Muscle layer of colon (tissue), 2 donors: ENCODE measurements around the gene CDHR2.
"Not testable (repeated sequence)": the region's sequence is repeated elsewhere in the genome, so short reads cannot be mapped to it uniquely, and the experiment has no call there.

ENCODE experiments used
- H3K27ac ChIP-seq: one replicate; pipeline ENCODE4 v1.7.0; 2013; ENCODE audit warnings: low read depth, mild to moderate bottlenecking, low read length, moderate library complexity
- H3K27me3 ChIP-seq, 2 donors: one replicate each; pipeline ENCODE4 v1.7.0; 2013; ENCODE audit warnings: low read length in 2 of 2, mild to moderate bottlenecking in 2 of 2; ENCODE audit not compliant: insufficient read depth in 2 of 2, control insufficient read depth in 1 of 2
- H3K36me3 ChIP-seq: one replicate; pipeline ENCODE4 v1.7.0; 2013; ENCODE audit warnings: mild to moderate bottlenecking, low read length; ENCODE audit not compliant: insufficient read depth
- H3K4me1 ChIP-seq: one replicate; pipeline ENCODE4 v1.7.0; 2013; ENCODE audit warnings: mild to moderate bottlenecking, low read length; ENCODE audit not compliant: insufficient read depth
- H3K4me3 ChIP-seq, 2 donors: one replicate each; pipeline ENCODE4 v1.7.0; 2013; ENCODE audit warnings: low read length in 2 of 2, low read depth in 1 of 2, mild to moderate bottlenecking in 1 of 2, moderate library complexity in 1 of 2
- H3K9ac ChIP-seq: one replicate; pipeline ENCODE4 v1.7.0; 2013; ENCODE audit warnings: low read length
- H3K9me3 ChIP-seq: one replicate; pipeline ENCODE4 v1.7.0; 2013; ENCODE audit warnings: mild to moderate bottlenecking, low read length
- donor health status: abdominal sarcoma.
- donor health status: Adenocarcinoma of cecum.

Gene CDHR2

GRCh38 chr5:176578391-176578808, 29.3 kb downstream of the CDHR2 start:
- no peaks in the 10 kb centered on the region for H3K27me3 ChIP-seq
- no peaks in the 10 kb centered on the region for H3K36me3 ChIP-seq
- no peak overlapping the region for H3K9ac ChIP-seq
- H3K4me1 ChIP-seq: no peaks in the 10 kb centered on the region
- no peak overlapping the region for H3K4me3 ChIP-seq
- no peaks in the 10 kb centered on the region for H3K9me3 ChIP-seq
- H3K27ac ChIP-seq: no peak overlapping the region

GRCh38 chr5:176579323-176579722, 30.2 kb downstream of the CDHR2 start:
- Histone ChIP-seq H3K9me3 (no peaks in the 10 kb centered on the region), H3K27ac (no peak overlapping the region), H3K4me3 (no peak overlapping the region), H3K4me1 (no peaks in the 10 kb centered on the region), H3K36me3 (no peaks in the 10 kb centered on the region), H3K9ac (no peak overlapping the region), H3K27me3 (no peaks in the 10 kb centered on the region)

- no peaks in the 10 kb centered on the region for H3K4me1 ChIP-seq
- H3K27me3 ChIP-seq: no peaks in the 10 kb centered on the region
- no peak overlapping the region for H3K9ac ChIP-seq
- H3K36me3 ChIP-seq: no peaks in the 10 kb centered on the region
- no peaks in the 10 kb centered on the region for H3K9me3 ChIP-seq
- no peak overlapping the region for H3K4me3 ChIP-seq
- H3K27ac ChIP-seq: no peak overlapping the region
These were observed 32.2 kb downstream of the CDHR2 start for GRCh38 chr5:176581361-176581760.

GRCh38 chr5:176583076-176583475, 33.9 kb downstream of the CDHR2 start:
- H3K9me3 ChIP-seq: no peaks in the 10 kb centered on the region
- no peak overlapping the region for H3K4me3 ChIP-seq
- H3K4me1 ChIP-seq: no peaks in the 10 kb centered on the region
- no peaks in the 10 kb centered on the region for H3K36me3 ChIP-seq
- H3K27me3 ChIP-seq: no peaks in the 10 kb centered on the region
- H3K27ac ChIP-seq: no peak overlapping the region
- no peak overlapping the region for H3K9ac ChIP-seq

- Histone ChIP-seq H3K27ac (no peak overlapping the region), H3K9me3 (no peaks in the 10 kb centered on the region), H3K9ac (no peak overlapping the region), H3K27me3 (no peaks in the 10 kb centered on the region), H3K4me1 (no peaks in the 10 kb centered on the region), H3K4me3 (no peak overlapping the region), H3K36me3 (no peaks in the 10 kb centered on the region)
These were observed 38.3 kb downstream of the CDHR2 start for GRCh38 chr5:176587398-176587797.

GRCh38 chr5:176588297-176588696, 39.2 kb downstream of the CDHR2 start:
- H3K36me3 ChIP-seq: no peaks in the 10 kb centered on the region
- no peaks in the 10 kb centered on the region for H3K4me1 ChIP-seq
- no peak overlapping the region for H3K27ac ChIP-seq
- H3K9me3 ChIP-seq: no peaks in the 10 kb centered on the region
- no peak overlapping the region for H3K4me3 ChIP-seq
- H3K9ac ChIP-seq: no peak overlapping the region
- H3K27me3 ChIP-seq: peaks cover 0 to under 1% of the 10 kb centered on the region in 2 donors

GRCh38 chr5:176589039-176589769, 40.1 kb downstream of the CDHR2 start:
- Histone ChIP-seq H3K9ac (no peak overlapping the region), H3K9me3 (no peaks in the 10 kb centered on the region), H3K4me1 (no peaks in the 10 kb centered on the region), H3K27ac (no peak overlapping the region), H3K27me3 (peaks cover 0 to 8% of the 10 kb centered on the region in 2 donors), H3K36me3 (no peaks in the 10 kb centered on the region), H3K4me3 (no peak overlapping the region)

- no peaks in the 10 kb centered on the region for H3K4me1 ChIP-seq
- H3K4me3 ChIP-seq: no peak overlapping the region
- no peak overlapping the region for H3K9ac ChIP-seq
- H3K27me3 ChIP-seq: peaks cover 0 to 12% of the 10 kb centered on the region in 2 donors
- no peak overlapping the region for H3K27ac ChIP-seq
- no peaks in the 10 kb centered on the region for H3K9me3 ChIP-seq
- no peaks in the 10 kb centered on the region for H3K36me3 ChIP-seq
These were observed 41.0 kb downstream of the CDHR2 start for GRCh38 chr5:176590035-176590717.

GRCh38 chr5:176591667-176592066, 42.5 kb downstream of the CDHR2 start:
- peaks cover 0 to 24% of the 10 kb centered on the region in 2 donors for H3K27me3 ChIP-seq
- H3K9me3 ChIP-seq, H3K4me1 ChIP-seq, H3K4me3 ChIP-seq, H3K9ac ChIP-seq, H3K36me3 ChIP-seq, H3K27ac ChIP-seq: not testable (repeated sequence)

- Histone ChIP-seq H3K4me1 (peaks cover 4% of the 10 kb centered on the region), H3K27ac (no peak overlapping the region), H3K9me3 (no peaks in the 10 kb centered on the region), H3K36me3 (no peaks in the 10 kb centered on the region), H3K27me3 (peaks cover 0 to 24% of the 10 kb centered on the region in 2 donors), H3K4me3 (no peak overlapping the region), H3K9ac (no peak overlapping the region)
These were observed 43.4 kb downstream of the CDHR2 start for GRCh38 chr5:176592573-176592972.

GRCh38 chr5:176593273-176593869, 44.2 kb downstream of the CDHR2 start:
- H3K9me3 ChIP-seq: no peaks in the 10 kb centered on the region
- peaks cover 4% of the 10 kb centered on the region for H3K4me1 ChIP-seq
- H3K27ac ChIP-seq: no peak overlapping the region
- H3K27me3 ChIP-seq: peaks cover 0 to 30% of the 10 kb centered on the region in 2 donors
- H3K4me3 ChIP-seq: no peak overlapping the region
- H3K9ac ChIP-seq: no peak overlapping the region
- no peaks in the 10 kb centered on the region for H3K36me3 ChIP-seq
